Gastroesophageal sphincter (tissue), 3 donors: ENCODE results near the gene ATG13.
"Not testable (repeated sequence)": the region's sequence is repeated elsewhere in the genome, so short reads cannot be mapped to it uniquely, and the experiment has no call there.

ENCODE experiments used
- CTCF ChIP-seq, 4 experiments: fragments of 200-600 bp in 2 of 4; fragments of 450-650 bp in 2 of 4; sonication (generic) in 1 of 4; IDR thresholded peaks; one replicate each; pipeline ENCODE4 v1.5.1; 2017 to 2019; ENCODE audit warnings: antibody characterized with exemption in 4 of 4, mild to moderate bottlenecking in 2 of 4, moderate library complexity in 2 of 4
- EP300 ChIP-seq: sonication (generic); formaldehyde crosslinking; IDR thresholded peaks from one replicate; pipeline ENCODE4 v1.6.1; 2017; ENCODE audit warnings: antibody characterized with exemption, mild to moderate bottlenecking
- POLR2A ChIP-seq, 2 donors: fragments of 450-650 bp; IDR thresholded peaks; one replicate each; pipeline ENCODE4 v1.6.1; 2017; ENCODE audit warnings: antibody characterized with exemption in 2 of 2, mild to moderate bottlenecking in 2 of 2, moderate library complexity in 1 of 2
- POLR2AphosphoS5 ChIP-seq: sonication (generic); formaldehyde crosslinking; IDR thresholded peaks from one replicate; pipeline ENCODE4 v1.6.1; 2017; ENCODE audit warnings: antibody characterized with exemption

DNA sequence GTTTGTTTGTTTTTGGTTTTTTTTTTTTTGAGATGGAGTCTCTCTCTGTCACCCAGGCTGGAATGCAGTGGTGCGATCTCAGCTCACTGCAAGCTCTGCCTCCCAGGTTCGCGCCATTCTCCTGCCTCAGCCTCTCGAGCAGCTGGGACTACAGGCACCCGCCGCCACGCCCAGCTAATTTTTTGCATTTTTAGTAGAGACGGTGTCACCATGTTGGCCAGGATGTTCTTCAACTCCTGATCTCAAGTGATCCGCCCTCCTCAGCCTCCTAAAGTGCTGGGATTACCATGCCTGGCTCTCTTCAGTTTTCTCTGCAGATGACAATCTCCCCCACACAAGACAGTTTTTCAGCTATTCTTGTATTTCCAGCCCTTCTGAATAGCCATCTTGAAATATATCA is 92.0 kb downstream of the ATG13 start:
- not testable (repeated sequence) for TF ChIP-seq CTCF (IDR thresholded peaks at IDR 0.05); EP300; POLR2A (IDR thresholded peaks at IDR 0.05); POLR2AphosphoS5
